ENCODE results near the gene HACE1. TPM values are rescaled to one million over a fixed set of nuclear protein-coding genes. Genes with fewer than 3 reads are reported as not detected.
"Not testable (repeated sequence)": the region's sequence is repeated elsewhere in the genome, so short reads cannot be mapped to it uniquely, and the experiment has no call there.

HACE1 gene
- total RNA-seq, 1 donor from 2014 or later: 5.9 TPM

DNA sequence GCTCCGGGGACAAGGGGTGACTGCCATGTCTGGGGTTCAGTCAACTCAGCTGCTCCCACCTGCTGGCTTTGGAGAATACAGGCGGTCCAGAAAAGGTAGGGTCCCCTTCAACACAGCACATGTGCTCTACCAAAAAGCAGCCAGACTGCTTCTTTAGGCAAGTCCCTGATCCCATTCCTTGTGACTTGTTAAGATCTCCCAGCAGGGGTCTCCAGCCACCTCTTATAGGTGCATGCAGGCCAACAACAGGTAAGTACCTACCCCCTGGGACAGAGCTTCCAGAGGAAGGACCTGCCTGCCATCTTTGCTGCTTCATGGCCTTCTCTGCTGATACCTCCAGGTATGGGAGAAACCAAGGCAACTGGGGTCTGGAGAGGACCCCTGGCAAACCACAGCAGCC, 106.5 kb downstream of the HACE1 start:
- Histone ChIP-seq H3K36me3 (peaks cover 50% of the 10 kb centered on the region), H3K4me1 (no peaks in the 10 kb centered on the region), H3K27me3 (ENCODE audit: low read depth) (no peaks in the 10 kb centered on the region), H3K27ac (replicated peaks) (no peak overlapping the region), H3K4me3 (no peak overlapping the region), H3K9me3 (replicated peaks) (peaks cover 33% of the 10 kb centered on the region)
- DNase-seq: no peak
- intact Hi-C loops (cut with micrococcal nuclease): no loop called here
- TF ChIP-seq, protein P1, sequence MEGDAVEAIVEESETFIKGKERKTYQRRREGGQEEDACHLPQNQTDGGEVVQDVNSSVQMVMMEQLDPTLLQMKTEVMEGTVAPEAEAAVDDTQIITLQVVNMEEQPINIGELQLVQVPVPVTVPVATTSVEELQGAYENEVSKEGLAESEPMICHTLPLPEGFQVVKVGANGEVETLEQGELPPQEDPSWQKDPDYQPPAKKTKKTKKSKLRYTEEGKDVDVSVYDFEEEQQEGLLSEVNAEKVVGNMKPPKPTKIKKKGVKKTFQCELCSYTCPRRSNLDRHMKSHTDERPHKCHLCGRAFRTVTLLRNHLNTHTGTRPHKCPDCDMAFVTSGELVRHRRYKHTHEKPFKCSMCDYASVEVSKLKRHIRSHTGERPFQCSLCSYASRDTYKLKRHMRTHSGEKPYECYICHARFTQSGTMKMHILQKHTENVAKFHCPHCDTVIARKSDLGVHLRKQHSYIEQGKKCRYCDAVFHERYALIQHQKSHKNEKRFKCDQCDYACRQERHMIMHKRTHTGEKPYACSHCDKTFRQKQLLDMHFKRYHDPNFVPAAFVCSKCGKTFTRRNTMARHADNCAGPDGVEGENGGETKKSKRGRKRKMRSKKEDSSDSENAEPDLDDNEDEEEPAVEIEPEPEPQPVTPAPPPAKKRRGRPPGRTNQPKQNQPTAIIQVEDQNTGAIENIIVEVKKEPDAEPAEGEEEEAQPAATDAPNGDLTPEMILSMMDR (IDR thresholded peaks at IDR 0.05; ENCODE audit: borderline replicate concordance): no peak

DNA sequence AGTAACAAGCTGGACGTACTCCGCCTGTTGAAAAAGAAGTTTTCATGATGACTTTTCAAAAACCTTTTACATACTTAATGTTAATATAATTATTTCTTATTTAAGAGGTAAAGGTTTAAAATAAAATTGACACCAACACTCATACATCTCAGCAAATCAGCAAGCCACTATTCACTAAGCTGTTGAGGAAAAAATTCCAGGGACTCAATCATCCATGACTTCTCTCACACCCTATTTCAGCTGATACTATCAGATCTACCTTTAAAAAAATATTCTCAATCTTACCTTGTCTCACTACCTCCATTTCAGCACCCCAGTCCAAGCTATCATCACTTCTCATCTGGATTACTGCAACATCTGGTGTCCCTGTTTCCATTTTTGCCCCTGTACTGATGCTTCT, 109.3 kb downstream of the HACE1 start:
- no peak for DNase-seq
- Histone ChIP-seq H3K36me3 (peaks cover 39% of the 10 kb centered on the region), H3K27ac (replicated peaks) (no peak overlapping the region), H3K4me1 (no peaks in the 10 kb centered on the region), H3K27me3 (ENCODE audit: low read depth) (no peaks in the 10 kb centered on the region), H3K4me3 (no peak overlapping the region), H3K9me3 (replicated peaks) (peaks cover 15% of the 10 kb centered on the region)
- TF ChIP-seq, protein P1 (IDR thresholded peaks at IDR 0.05; ENCODE audit: borderline replicate concordance): no peak
- intact Hi-C loops (cut with micrococcal nuclease): no loop called here

GRCh38 chr6:104739124-104739523, 120.6 kb downstream of the HACE1 start:
- intact Hi-C loops (cut with micrococcal nuclease); DNase-seq; H3K4me1 ChIP-seq; H3K27ac ChIP-seq (replicated peaks); H3K4me3 ChIP-seq; H3K9me3 ChIP-seq (replicated peaks); H3K27me3 ChIP-seq (ENCODE audit: low read depth): not testable (repeated sequence)
- H3K36me3 ChIP-seq: peaks cover 11% of the 10 kb centered on the region

GRCh38 chr6:104737567-104737966, 122.2 kb downstream of the HACE1 start:
- H3K4me3 ChIP-seq; H3K9me3 ChIP-seq (replicated peaks); H3K4me1 ChIP-seq; DNase-seq; H3K36me3 ChIP-seq; H3K27me3 ChIP-seq (ENCODE audit: low read depth); H3K27ac ChIP-seq (replicated peaks); intact Hi-C loops (cut with micrococcal nuclease): not testable (repeated sequence)

GRCh38 chr6:104736545-104736944, 123.2 kb downstream of the HACE1 start:
- DNase-seq: no peak
- Histone ChIP-seq H3K4me1 (no peaks in the 10 kb centered on the region), H3K36me3 (peaks cover 14% of the 10 kb centered on the region), H3K27ac (replicated peaks) (no peak overlapping the region), H3K4me3 (no peak overlapping the region), H3K9me3 (replicated peaks) (peaks cover 4% of the 10 kb centered on the region), H3K27me3 (ENCODE audit: low read depth) (no peaks in the 10 kb centered on the region)
- intact Hi-C loops (cut with micrococcal nuclease): no loop called here
- TF ChIP-seq, protein P1 (IDR thresholded peaks at IDR 0.05; ENCODE audit: borderline replicate concordance): no peak

- TF ChIP-seq, protein P1 (IDR thresholded peaks at IDR 0.05; ENCODE audit: borderline replicate concordance): no peak
- Histone ChIP-seq H3K9me3 (replicated peaks) (no peaks in the 10 kb centered on the region), H3K27me3 (ENCODE audit: low read depth) (no peaks in the 10 kb centered on the region), H3K4me1 (peaks cover 3% of the 10 kb centered on the region), H3K4me3 (no peak overlapping the region), H3K36me3 (peaks cover 14% of the 10 kb centered on the region), H3K27ac (replicated peaks) (no peak overlapping the region)
- no peak for DNase-seq
- intact Hi-C loops (cut with micrococcal nuclease): no loop called here
Observed at GRCh38 chr6:104730450-104730849, 129.3 kb downstream of the HACE1 start.

DNA sequence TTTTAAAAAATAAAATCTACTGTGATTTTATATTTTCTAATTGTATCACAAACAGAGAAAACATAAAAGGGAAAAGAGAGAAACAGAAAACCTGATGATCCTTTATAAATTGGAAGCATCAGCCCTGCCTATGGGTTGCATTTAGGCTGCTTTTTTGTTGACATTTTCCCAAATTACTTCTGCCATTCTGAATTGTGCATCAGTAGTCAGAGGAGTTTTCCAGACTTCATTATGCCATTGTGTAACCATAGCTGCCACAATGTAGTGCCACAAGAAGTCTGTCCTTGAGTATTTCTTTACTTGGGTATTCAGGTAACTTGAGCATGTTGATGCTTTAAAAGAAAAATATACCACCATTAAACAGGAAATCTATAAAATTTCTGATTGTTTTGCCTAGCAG, 130.3 kb downstream of the HACE1 start:
- peaks cover 14% of the 10 kb centered on the region for H3K36me3 ChIP-seq
- H3K4me1 ChIP-seq: peaks cover 3% of the 10 kb centered on the region
- H3K4me3 ChIP-seq: no peak overlapping the region
- intact Hi-C loops (cut with micrococcal nuclease): no loop called here
- no peak overlapping the region for H3K27ac ChIP-seq (replicated peaks)
- H3K27me3 ChIP-seq (ENCODE audit: low read depth): no peaks in the 10 kb centered on the region
- TF ChIP-seq, protein P1 (IDR thresholded peaks at IDR 0.05; ENCODE audit: borderline replicate concordance): no peak
- DNase-seq: no peak
- no peaks in the 10 kb centered on the region for H3K9me3 ChIP-seq (replicated peaks)
